H1 (cell line): ENCODE data around the gene MIS18BP1. TPM values are rescaled to one million over a fixed set of nuclear protein-coding genes. Genes with fewer than 3 reads are reported as not detected.
A peak's percentile ranks its signal among the peaks of the same experiment; 100 is the strongest.

ENCODE experiments used
- CTCF ChIA-PET: fragments of 300-600 bp; sonication (Branson Sonifier 250); formaldehyde crosslinking; loops from one replicate; lab custom pipeline; 2021; ENCODE audit not compliant: partially characterized antibody; lab: Charles Lee
- POLR2A ChIA-PET: fragments of 300-600 bp; sonication (Branson Sonifier 250); formaldehyde crosslinking; loops from one replicate; lab custom pipeline; 2021; ENCODE audit warnings: inconsistent platforms; ENCODE audit not compliant: partially characterized antibody; lab: Charles Lee
- DNase-seq, 2 experiments: peaks; one replicate each; pipeline versions ENCODE4 v3.0.0 to v3.0.0-alpha.2; 2010 to 2022; ENCODE audit warnings: low spot score in 2 of 2, low read depth in 1 of 2, mixed read lengths in 1 of 2
- FAIRE-seq: peaks from 2 replicates; lab custom pipeline; 2011; peaks lifted over from hg19 to GRCh38; lab: Jason Lieb, UNC
- H2AFZ ChIP-seq: 2 replicates; pipeline ENCODE4 v1.8.1; 2012; ENCODE audit warnings: low read length, inconsistent platforms
- H2AK5ac ChIP-seq: 2 replicates; pipeline ENCODE4 v1.6.1; 2013; ENCODE audit warnings: low read depth, low read length
- H2BK120ac ChIP-seq: replicated peaks from 2 replicates; pipeline ENCODE3; 2013; ENCODE audit warnings: low read depth, low read length, inconsistent platforms
- H2BK12ac ChIP-seq: 2 replicates; pipeline ENCODE4 v1.6.1; 2013; ENCODE audit warnings: low read depth, low read length
- H2BK15ac ChIP-seq: 2 replicates; pipeline ENCODE4 v1.6.1; 2013; ENCODE audit warnings: low read length
- H2BK20ac ChIP-seq: 2 replicates; pipeline ENCODE4 v1.6.1; 2013; ENCODE audit warnings: low read length
- H2BK5ac ChIP-seq: 2 replicates; pipeline ENCODE4 v1.6.1; 2013; ENCODE audit warnings: low read depth, low read length
- H3K14ac ChIP-seq: 2 replicates; pipeline ENCODE4 v1.6.1; 2013; ENCODE audit warnings: inconsistent platforms; ENCODE audit not compliant: insufficient read length
- H3K18ac ChIP-seq: 2 replicates; pipeline ENCODE4 v1.6.1; 2013; ENCODE audit warnings: low read length; ENCODE audit errors: extremely low read depth
- H3K23ac ChIP-seq: 2 replicates; pipeline ENCODE4 v1.6.1; 2013; ENCODE audit warnings: inconsistent platforms; ENCODE audit not compliant: insufficient read length
- H3K23me2 ChIP-seq: 2 replicates; pipeline ENCODE4 v1.6.1; 2013; ENCODE audit warnings: low read depth, low read length
- H3K27ac ChIP-seq: 2 replicates; pipeline ENCODE4 v1.6.1; 2011; ENCODE audit warnings: low read depth, low read length, inconsistent platforms
- H3K27me3 ChIP-seq, 4 experiments: replicated peaks in 1 of 4; 1 replicate in 1 of 4; 2 replicates in 3 of 4; pipeline versions ENCODE4 v1.6.1 to v1.8.1; 2011 to 2013; ENCODE audit warnings: low read length in 3 of 4, mild to moderate bottlenecking in 3 of 4, inconsistent platforms in 2 of 4, mixed read lengths in 2 of 4, moderate library complexity in 1 of 4; ENCODE audit not compliant: control insufficient read depth in 3 of 4, insufficient read depth in 3 of 4; ENCODE audit errors: extremely low read depth in 1 of 4
- H3K36me3 ChIP-seq, 4 experiments: 2 replicates each; pipeline versions ENCODE4 v1.6.1 to v1.8.1; 2011 to 2013; ENCODE audit warnings: mild to moderate bottlenecking in 4 of 4, low read length in 3 of 4, moderate library complexity in 2 of 4, control low read depth in 1 of 4, inconsistent platforms in 1 of 4; ENCODE audit not compliant: insufficient read depth in 4 of 4, control insufficient read depth in 2 of 4
- H3K4ac ChIP-seq: replicated peaks from 2 replicates; pipeline ENCODE3; 2013; ENCODE audit warnings: low read length, low read depth, mixed read lengths, inconsistent platforms; ENCODE audit not compliant: insufficient read length
- H3K4me1 ChIP-seq, 4 experiments: replicated peaks in 1 of 4; 1 replicate in 1 of 4; 2 replicates in 3 of 4; pipeline versions ENCODE4 v1.6.1 to v1.8.1; 2011 to 2013; ENCODE audit warnings: low read length in 3 of 4, inconsistent platforms in 2 of 4, mixed read lengths in 1 of 4; ENCODE audit not compliant: insufficient read depth in 4 of 4, control insufficient read depth in 3 of 4
- H3K4me2 ChIP-seq, 2 experiments: 2 replicates each; pipeline versions ENCODE4 v1.6.1 to v1.8.1; 2011 to 2013; ENCODE audit warnings: low read depth in 2 of 2, low read length in 2 of 2, control low read depth in 1 of 2, inconsistent platforms in 1 of 2, mild to moderate bottlenecking in 1 of 2; ENCODE audit not compliant: insufficient read depth in 1 of 2
- H3K4me3 ChIP-seq, 4 experiments: fragments of 200-600, 300-600 bp in 1 of 4; sonication (generic), shearing (Covaris generic), sonication (Bioruptor Twin) in 1 of 4; 2 replicates each; pipeline versions ENCODE4 v1.5.1 to v1.8.1; 2011 to 2016; ENCODE audit warnings: low read length in 4 of 4, low read depth in 3 of 4, control low read depth in 2 of 4, inconsistent platforms in 2 of 4, mild to moderate bottlenecking in 2 of 4, mixed read lengths in 1 of 4, moderate library complexity in 1 of 4; ENCODE audit not compliant: insufficient read depth in 2 of 4; ENCODE audit errors: extremely low read depth in 1 of 4
- H3K56ac ChIP-seq: replicated peaks from 2 replicates; pipeline ENCODE3; 2013; ENCODE audit warnings: low read depth, mild to moderate bottlenecking, mixed read lengths, low read length, inconsistent platforms; ENCODE audit not compliant: insufficient read length
- H3K79me1 ChIP-seq: 2 replicates; pipeline ENCODE4 v1.6.1; 2013; ENCODE audit warnings: low read depth, low read length, control low read depth
- H3K79me2 ChIP-seq, 2 experiments: 2 replicates each; pipeline versions ENCODE4 v1.6.1 to v1.8.1; 2012 to 2013; ENCODE audit warnings: low read length in 2 of 2, mild to moderate bottlenecking in 2 of 2, inconsistent platforms in 1 of 2; ENCODE audit not compliant: insufficient read depth in 2 of 2, control insufficient read depth in 1 of 2
- H3K9ac ChIP-seq, 4 experiments: replicated peaks in 1 of 4; 1 replicate in 1 of 4; 2 replicates in 3 of 4; pipeline versions ENCODE4 v1.6.1 to v1.8.1; 2011 to 2013; ENCODE audit warnings: low read depth in 3 of 4, low read length in 3 of 4, control low read depth in 2 of 4, mild to moderate bottlenecking in 2 of 4, moderate library complexity in 2 of 4, inconsistent platforms in 1 of 4; ENCODE audit errors: extremely low read depth in 1 of 4
- H3K9me3 ChIP-seq, 2 experiments: 2 replicates each; pipeline versions ENCODE4 v1.6.1 to v1.8.1; 2012 to 2013; ENCODE audit warnings: mild to moderate bottlenecking in 2 of 2, moderate library complexity in 2 of 2, control low read depth in 1 of 2, inconsistent platforms in 1 of 2, low read depth in 1 of 2, low read length in 1 of 2, mixed read lengths in 1 of 2; ENCODE audit not compliant: insufficient read depth in 2 of 2
- H4K20me1 ChIP-seq, 2 experiments: replicated peaks in 1 of 2; 2 replicates each; pipeline versions ENCODE3 to v1.8.1; 2011 to 2013; ENCODE audit warnings: inconsistent platforms in 2 of 2, low read length in 2 of 2, mild to moderate bottlenecking in 1 of 2; ENCODE audit not compliant: insufficient read depth in 2 of 2, control insufficient read depth in 1 of 2
- H4K5ac ChIP-seq: 2 replicates; pipeline ENCODE4 v1.6.1; 2013; ENCODE audit warnings: low read length, low read depth, mixed read lengths, inconsistent platforms; ENCODE audit not compliant: insufficient read length
- H4K8ac ChIP-seq: 2 replicates; pipeline ENCODE4 v1.8.0; 2013; ENCODE audit warnings: mild to moderate bottlenecking, moderate library complexity, low read length, inconsistent platforms; ENCODE audit not compliant: insufficient read depth; ENCODE audit errors: extremely low read depth
- H4K91ac ChIP-seq: replicated peaks from 2 replicates; pipeline ENCODE3; 2013; ENCODE audit warnings: low read length, mixed read lengths, inconsistent platforms; ENCODE audit not compliant: insufficient read length
- CTCF ChIP-seq, 3 experiments: IDR thresholded peaks; 1 replicate in 2 of 3; 2 replicates in 1 of 3; pipeline versions ENCODE4 v1.5.1 to v1.6.1; 2011; ENCODE audit warnings: low read length in 3 of 3, mild to moderate bottlenecking in 3 of 3, inconsistent platforms in 2 of 3, low read depth in 1 of 3, moderate library complexity in 1 of 3; ENCODE audit not compliant: insufficient read depth in 1 of 3; ENCODE audit errors: control extremely low read depth in 1 of 3
- GABPA ChIP-seq: IDR thresholded peaks from 2 replicates; pipeline ENCODE4 v1.6.1; 2011; ENCODE audit warnings: mild to moderate bottlenecking, low read length, moderate library complexity, borderline replicate concordance; ENCODE audit not compliant: insufficient read depth
- RAD21 ChIP-seq, 2 experiments: IDR thresholded peaks in 1 of 2; conservative IDR thresholded peaks in 1 of 2; 2 replicates each; pipeline ENCODE4 v1.6.1; 2011; ENCODE audit warnings: low read depth in 2 of 2, low read length in 2 of 2, improper control_type of control experiment in 1 of 2, inconsistent platforms in 1 of 2, mild to moderate bottlenecking in 1 of 2, moderate library complexity in 1 of 2
- WGBS, 2 experiments: shearing (Covaris generic) in 1 of 2; methylation state at CpG; one replicate each; pipeline versions ENCODE4 v1.1.6 to v1.1.7; 2013 to 2015; ENCODE audit warnings: low lambda C conversion rate in 2 of 2, mixed read lengths in 2 of 2, inconsistent platforms in 1 of 2, low coverage in 1 of 2, missing lambda C conversion rate in 1 of 2; ENCODE audit not compliant: insufficient replicate concordance in 2 of 2, insufficient coverage in 1 of 2, insufficient read length in 1 of 2; ENCODE audit errors: extremely low coverage in 1 of 2, missing lambda C conversion rate in 1 of 2; 5-methylcytosine and 5-hydroxymethylcytosine counted together
- polyA plus RNA-seq, 7 experiments: library from polyadenylated mRNA; depleted of rRNA in 3 of 7; stranded (reverse) in 5 of 7; unstranded in 2 of 7; fragments of >200 nt in 5 of 7; fragments of 200-250 nt in 2 of 7; gene quantifications; 1 replicate in 5 of 7; 2 replicates in 1 of 7; 4 replicates in 1 of 7; pipeline versions ENCODE4 v1.2.1 to v1.2.3, GENCODE V29; 2011 to 2013; ENCODE audit warnings: missing spikeins in 2 of 7, mixed read lengths in 2 of 7
- total RNA-seq: library from RNA; stranded (reverse); fragmentation: NEBNext Ultra II Directional; extraction: Animal tissue kit (Norgen Biotek cat#: 25700); gene quantifications from 2 replicates; pipeline ENCODE4 v1.2.1, GENCODE V29; 2021

The MIS18BP1 gene
- total and polyA plus RNA-seq, 2 of the 8 experiments (the other 6 are each of a cell fraction or from before 2014, with no cell fraction given), result 12.8 to 80.5 TPM

- H2BK20ac ChIP-seq, result no peak overlapping the region
- H3K79me1 ChIP-seq, result no peaks in the 10 kb centered on the region
- H3K4me2 ChIP-seq, result no peak overlapping the region
- DNase-seq, result no peak
- no peak overlapping the region for H3K14ac ChIP-seq
- H3K36me3 ChIP-seq, result no peaks in the 10 kb centered on the region
- no peak overlapping the region for H2BK120ac ChIP-seq
- no peak overlapping the region for H3K9ac ChIP-seq
- POLR2A ChIA-PET, result no interaction called here
- CTCF ChIA-PET, result interaction anchor here (1.1 kb wide), 1 partner anchor 239 kb away, joined by 4 read pairs; no protein-coding TSS in a partner anchor
- peaks cover 3 to 4% of the 10 kb centered on the region in 2 experiments; a peak in 2 of 4 replicates for H3K9me3 ChIP-seq
- no peak overlapping the region for H2BK5ac ChIP-seq
- H3K4ac ChIP-seq, result no peak overlapping the region
- WGBS, 2 experiments, result 91% methylated on average over 2 of the region's 2 CpGs; no CpG with 5 or more reads in 1 of the 2 experiments
- H3K27ac ChIP-seq, result no peak overlapping the region
- H4K5ac ChIP-seq, result no peak overlapping the region
- no peak for FAIRE-seq
- H4K91ac ChIP-seq, result no peak overlapping the region
- no peak overlapping the region for H2BK15ac ChIP-seq
- H3K27me3 ChIP-seq, result peaks cover 0 to 4% (median 2%) of the 10 kb centered on the region in 4 experiments; a peak in 4 of 7 replicates
- H4K20me1 ChIP-seq, result no peaks in the 10 kb centered on the region
- H3K4me3 ChIP-seq, result no peak overlapping the region
- no peak overlapping the region for H4K8ac ChIP-seq
- H3K23me2 ChIP-seq, result no peaks in the 10 kb centered on the region
- H2BK12ac ChIP-seq, result no peak overlapping the region
- H2AK5ac ChIP-seq, result no peak overlapping the region
- no peak overlapping the region for H3K56ac ChIP-seq
- H3K18ac ChIP-seq, result no peak overlapping the region
- H2AFZ ChIP-seq, result no peak overlapping the region
- no peaks in the 10 kb centered on the region for H3K4me1 ChIP-seq
- H3K79me2 ChIP-seq, result no peaks in the 10 kb centered on the region
- TF ChIP-seq CTCF (IDR thresholded peaks at IDR 0.05; ENCODE audit: control extremely low read depth in 1 of 3, insufficient read depth in 1 of 3, low read depth in 1 of 3, low read length in 3 of 3) (peak in 1 of 3 experiments; percentile 6; a peak in 1 of 4 replicates), RAD21 (IDR thresholded peaks at IDR 0.05 in 1 of 2, conservative IDR thresholded peaks at IDR 0.05 in 1 of 2; ENCODE audit: low read depth in 2 of 2, low read length in 2 of 2) (peak; percentile 54), GABPA (no peak)
- TF ChIP-seq, all 59 proteins: peak for 2
- no peak overlapping the region for H3K23ac ChIP-seq
These were observed 34.6 kb upstream of the MIS18BP1 start for GRCh38 chr14:45287610-45288009.
